Neural cell (in vitro differentiated cells): ENCODE measurements around the gene PMEPA1. TPM values are rescaled to one million over a fixed set of nuclear protein-coding genes. Genes with fewer than 3 reads are reported as not detected.

ENCODE experiments used
- H2AFZ ChIP-seq: fragments of 200-600, 300-800 bp; sonication (generic), shearing (Covaris generic); 2 replicates; pipeline ENCODE4 v1.6.0; 2014; ENCODE audit warnings: low read depth, mild to moderate bottlenecking, antibody characterized with exemption, low read length, moderate library complexity
- H3F3A ChIP-seq: fragments of 200-600 bp; shearing (Covaris generic); 2 replicates; pipeline ENCODE4 v1.6.1; 2016; ENCODE audit warnings: mild to moderate bottlenecking, moderate library complexity, mixed read lengths, antibody characterized with exemption, low read length; ENCODE audit not compliant: insufficient read depth, poor library complexity, severe bottlenecking
- H3K27ac ChIP-seq: fragments of 200-600, 300-800 bp; sonication (generic), shearing (Covaris generic); 2 replicates; pipeline ENCODE4 v1.5.1; 2014; ENCODE audit warnings: mild to moderate bottlenecking, low read length, moderate library complexity
- H3K27me3 ChIP-seq: fragments of 300-800, 200-600 bp; sonication (generic), shearing (Covaris generic); 2 replicates; pipeline ENCODE4 v1.6.0; 2014; ENCODE audit warnings: mild to moderate bottlenecking, low read depth, low read length, moderate library complexity; ENCODE audit not compliant: insufficient read depth
- H3K36me3 ChIP-seq: fragments of 300-800, 200-600 bp; sonication (generic), shearing (Covaris generic); 2 replicates; pipeline ENCODE4 v1.5.1; 2014; ENCODE audit warnings: mild to moderate bottlenecking, antibody characterized with exemption, low read length, moderate library complexity; ENCODE audit not compliant: insufficient read depth
- H3K4me2 ChIP-seq: fragments of 300-800, 200-600 bp; sonication (generic), shearing (Covaris generic); 2 replicates; pipeline ENCODE4 v1.6.0; 2014; ENCODE audit warnings: mild to moderate bottlenecking, low read length
- H3K4me3 ChIP-seq: fragments of 300-800, 200-600 bp; sonication (generic), shearing (Covaris generic); 2 replicates; pipeline ENCODE4 v1.5.1; 2014; ENCODE audit warnings: mild to moderate bottlenecking, low read length, moderate library complexity
- H3K79me2 ChIP-seq: fragments of 200-600 bp; shearing (Covaris generic); replicated peaks from 2 replicates; pipeline ENCODE4 v1.6.0; 2014; ENCODE audit warnings: mild to moderate bottlenecking, low read length, moderate library complexity; ENCODE audit not compliant: insufficient read depth
- H3K9ac ChIP-seq: fragments of 300-800, 200-600 bp; sonication (generic), shearing (Covaris generic); 2 replicates; pipeline ENCODE4 v1.6.1; 2016; ENCODE audit warnings: mild to moderate bottlenecking, low read length, mixed read lengths
- H3K9me2 ChIP-seq: fragments of 200-600 bp; shearing (Covaris generic); 2 replicates; pipeline ENCODE4 v1.6.1; 2016; ENCODE audit warnings: mild to moderate bottlenecking, low read length, mixed read lengths; ENCODE audit not compliant: insufficient read depth
- H3K9me3 ChIP-seq: fragments of 200-600, 300-800 bp; sonication (generic), shearing (Covaris generic); 2 replicates; pipeline ENCODE4 v1.6.1; 2016; ENCODE audit warnings: mild to moderate bottlenecking, mixed run types, low read length, moderate library complexity, mixed read lengths
- H4K20me1 ChIP-seq: fragments of 200-600 bp; shearing (Covaris generic); 2 replicates; pipeline ENCODE4 v1.6.1; 2016; ENCODE audit warnings: mild to moderate bottlenecking, mixed run types; ENCODE audit not compliant: insufficient read depth
- CTCF ChIP-seq: fragments of 450-650 bp; IDR thresholded peaks from 2 replicates; pipeline ENCODE4 v1.5.1; 2014; ENCODE audit warnings: antibody characterized with exemption, mild to moderate bottlenecking, moderate library complexity; ENCODE audit not compliant: poor library complexity, severe bottlenecking
- EP300 ChIP-seq: fragments of 450-650 bp; conservative IDR thresholded peaks from 2 replicates; pipeline ENCODE4 v1.6.1; 2014; ENCODE audit warnings: antibody characterized with exemption, mild to moderate bottlenecking, moderate library complexity; ENCODE audit not compliant: poor library complexity, severe bottlenecking
- EZH2 ChIP-seq: fragments of 200-600, 300-800 bp; shearing (Covaris generic), sonication (generic); IDR thresholded peaks from 2 replicates; pipeline ENCODE4 v1.6.1; 2014; ENCODE audit warnings: antibody characterized with exemption, low read length, borderline replicate concordance, mild to moderate bottlenecking; ENCODE audit not compliant: insufficient read depth, poor library complexity, severe bottlenecking
- MXI1 ChIP-seq: fragments of 450-650 bp; conservative IDR thresholded peaks from 2 replicates; pipeline ENCODE4 v1.6.1; 2014; ENCODE audit warnings: antibody characterized with exemption, mild to moderate bottlenecking; ENCODE audit not compliant: poor library complexity, severe bottlenecking
- POLR2AphosphoS5 ChIP-seq: IDR thresholded peaks from 2 replicates; pipeline ENCODE4 v1.6.1; 2012
- RAD21 ChIP-seq: fragments of 450-650 bp; conservative IDR thresholded peaks from 2 replicates; pipeline ENCODE4 v1.6.1; 2014; ENCODE audit warnings: antibody characterized with exemption, mild to moderate bottlenecking, moderate library complexity
- REST ChIP-seq: IDR thresholded peaks from 2 replicates; pipeline ENCODE4 v1.6.1; 2012; ENCODE audit warnings: borderline replicate concordance
- SMC3 ChIP-seq: fragments of 450-650 bp; conservative IDR thresholded peaks from 2 replicates; pipeline ENCODE4 v1.6.1; 2014; ENCODE audit warnings: antibody characterized with exemption, mild to moderate bottlenecking, moderate library complexity; ENCODE audit not compliant: poor library complexity
- TAF1 ChIP-seq: IDR thresholded peaks from 2 replicates; pipeline ENCODE4 v1.6.1; 2012; ENCODE audit warnings: low read depth
- polyA plus RNA-seq: library from polyadenylated mRNA; depleted of rRNA; stranded (reverse); fragments of >200 nt; gene quantifications from 2 replicates; pipeline ENCODE4 v1.2.3, GENCODE V29; 2014

Gene PMEPA1
- polyA plus RNA-seq, 1 donor from 2014 or later = 5.0 TPM

DNA sequence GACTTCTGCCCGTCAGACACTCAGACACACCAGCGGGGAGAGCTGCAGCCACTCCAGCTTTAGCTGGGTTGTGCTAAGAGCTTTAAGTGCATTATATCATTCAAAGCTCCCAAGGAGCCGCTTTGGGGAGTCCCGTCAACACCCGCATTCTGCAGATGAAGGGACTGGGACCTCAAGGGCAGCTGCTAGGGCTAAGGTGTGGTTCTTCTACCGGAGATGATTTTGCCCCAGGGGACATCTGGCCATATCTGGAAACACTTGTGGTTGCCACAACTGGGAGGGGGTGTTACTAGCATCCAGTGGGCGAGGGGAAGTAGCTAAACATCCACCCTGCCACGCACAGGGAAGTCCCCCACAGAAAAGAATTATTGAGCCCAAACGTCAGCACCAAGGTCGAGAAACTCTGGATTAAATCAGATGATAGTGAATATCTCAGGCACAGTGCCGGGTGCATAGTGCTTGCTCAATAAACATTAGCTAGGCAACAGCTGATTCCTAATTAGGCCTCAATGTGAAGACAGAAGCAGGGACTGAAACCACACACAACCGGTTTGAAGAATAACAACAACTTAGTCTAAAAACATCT is 29.6 kb downstream of the PMEPA1 start:
- Histone ChIP-seq H3K9me2 (no peaks in the 10 kb centered on the region), H2AFZ (no peak overlapping the region), H4K20me1 (no peaks in the 10 kb centered on the region), H3K4me2 (no peak overlapping the region), H3K9me3 (no peaks in the 10 kb centered on the region), H3K36me3 (no peaks in the 10 kb centered on the region), H3K27me3 (no peaks in the 10 kb centered on the region), H3F3A (no peaks in the 10 kb centered on the region), H3K4me3 (no peak overlapping the region), H3K27ac (no peak overlapping the region), H3K79me2 (peaks cover 19% of the 10 kb centered on the region), H3K9ac (no peak overlapping the region)
- TF ChIP-seq POLR2AphosphoS5 (no peak), EZH2 (no peak), EP300 (no peak), MXI1 (no peak)

DNA sequence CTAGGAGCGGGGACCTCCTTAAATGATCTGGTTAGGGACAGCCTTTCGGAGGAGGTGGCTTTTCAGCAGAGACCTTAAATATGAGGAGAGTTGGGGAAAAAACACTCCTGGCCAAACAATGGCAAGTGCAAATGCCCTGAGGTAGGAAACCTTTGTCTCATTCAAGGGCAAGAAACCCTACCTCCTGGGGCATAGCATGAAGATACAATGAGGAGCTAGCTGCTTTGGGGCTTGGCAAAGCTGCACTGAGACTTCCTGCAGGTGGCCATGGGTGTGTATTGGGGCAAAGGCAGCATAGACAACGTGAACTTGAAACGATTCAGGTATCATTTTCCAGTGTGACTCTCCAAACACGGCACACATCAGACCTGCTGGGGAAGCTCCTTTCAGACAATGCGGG is 30.7 kb downstream of the PMEPA1 start:
- Histone ChIP-seq H3F3A (no peaks in the 10 kb centered on the region), H2AFZ (no peak overlapping the region), H3K36me3 (no peaks in the 10 kb centered on the region), H3K4me3 (no peak overlapping the region), H3K27me3 (no peaks in the 10 kb centered on the region), H3K9me3 (no peaks in the 10 kb centered on the region), H3K79me2 (peaks cover 12% of the 10 kb centered on the region), H3K9ac (no peak overlapping the region), H3K4me2 (no peak overlapping the region), H4K20me1 (no peaks in the 10 kb centered on the region), H3K9me2 (no peaks in the 10 kb centered on the region), H3K27ac (no peak overlapping the region)
- TF ChIP-seq POLR2AphosphoS5 = no peak
- no peak for TF ChIP-seq RAD21
- no peak for TF ChIP-seq EZH2
- no peak for TF ChIP-seq SMC3
- no peak for TF ChIP-seq TAF1
- no peak for TF ChIP-seq MXI1
- TF ChIP-seq EP300 = no peak
- TF ChIP-seq CTCF = no peak
- no peak for TF ChIP-seq REST
